Activated CD4-positive, alpha-beta T cell treated with anti-CD3 and anti-CD28 coated beads, Interleukin-2, Interleukin-4, amounts not matched to agents 100 ng/mL and 50 ng/mL, durations not matched to agents 16 hours and 8 hours (primary cell): Measurements from ENCODE around the gene PBX3.

ENCODE experiments used
- DNase-seq: peaks from one replicate; pipeline ENCODE4 v3.0.0-alpha.2; 2020; ENCODE audit warnings: low spot score

PBX3 gene

GRCh38 chr9:125747053-125747764 is at the start of gene PBX3:
Gene PBX3 (plus strand): TSS chr9:125747373.
- peak; percentile 25 for DNase-seq

GRCh38 chr9:125699870-125700269 is 47.3 kb upstream of the PBX3 start:
- no peak for DNase-seq

- peak; percentile 70 for DNase-seq
Measured at GRCh38 chr9:125700791-125701190, 46.4 kb upstream of the PBX3 start.

- peak; percentile 59 for DNase-seq
Measured at GRCh38 chr9:125701351-125701750, 45.8 kb upstream of the PBX3 start.

GRCh38 chr9:125703662-125704061 is 43.5 kb upstream of the PBX3 start:
- DNase-seq: no peak

GRCh38 chr9:125705893-125706292 is 41.3 kb upstream of the PBX3 start:
- no peak for DNase-seq

- peak; percentile 97 for DNase-seq
Measured at GRCh38 chr9:125706651-125707471, 40.3 kb upstream of the PBX3 start, which contains the start of gene MAPKAP1. Gene MAPKAP1 (minus strand): TSS chr9:125707208. CDS start chr9:125672574, 34,634 bp downstream.

GRCh38 chr9:125707472-125707804 is 39.7 kb upstream of the PBX3 start:
- DNase-seq: no peak

GRCh38 chr9:125726456-125727132 is 20.6 kb upstream of the PBX3 start:
- no peak for DNase-seq

GRCh38 chr9:125730168-125730567 is 17.0 kb upstream of the PBX3 start:
- no peak for DNase-seq

GRCh38 chr9:125732562-125732961 is 14.6 kb upstream of the PBX3 start:
- no peak for DNase-seq

- DNase-seq: no peak
Measured at GRCh38 chr9:125739436-125739835, 7.7 kb upstream of the PBX3 start.

GRCh38 chr9:125742657-125743056 is 4.5 kb upstream of the PBX3 start:
- DNase-seq: no peak

GRCh38 chr9:125743682-125744428 is 3.3 kb upstream of the PBX3 start:
- DNase-seq: no peak

- no peak for DNase-seq
Measured at GRCh38 chr9:125744616-125745015, 2.6 kb upstream of the PBX3 start.

- no peak for DNase-seq
Measured at GRCh38 chr9:125745018-125745417, 2.2 kb upstream of the PBX3 start.

- no peak for DNase-seq
Measured at GRCh38 chr9:125745682-125746016, 1.5 kb upstream of the PBX3 start.

- DNase-seq: peak; percentile 96
Measured at GRCh38 chr9:125746017-125746773, 978 bp upstream of the PBX3 start.

- DNase-seq: no peak
Measured at GRCh38 chr9:125746774-125747052, 460 bp upstream of the PBX3 start.

- peak; percentile 18 for DNase-seq
Measured at GRCh38 chr9:125747765-125748445, 732 bp downstream of the PBX3 start.

GRCh38 chr9:125748446-125749099 is 1.4 kb downstream of the PBX3 start:
- no peak for DNase-seq
